IPS DF 6.9 (cell line): ENCODE measurements around the gene GVQW3.

Experiments used
- DNase-seq: peaks from one replicate; pipeline ENCODE4 v3.0.0-alpha.2; 2013; ENCODE audit warnings: low read depth, low spot score
- H3K27ac ChIP-seq: one replicate; pipeline ENCODE4 v1.5.1; 2013; ENCODE audit warnings: low read length, control low read depth
- H3K27me3 ChIP-seq: 2 replicates; pipeline ENCODE4 v1.6.1; 2013; ENCODE audit warnings: mild to moderate bottlenecking, low read length; ENCODE audit not compliant: control insufficient read depth, insufficient read depth
- H3K36me3 ChIP-seq: 2 replicates; pipeline ENCODE4 v1.6.1; 2013; ENCODE audit warnings: low read length; ENCODE audit not compliant: control insufficient read depth, insufficient read depth
- H3K4me1 ChIP-seq: 2 replicates; pipeline ENCODE4 v1.6.1; 2013; ENCODE audit warnings: low read length; ENCODE audit not compliant: control insufficient read depth, insufficient read depth
- H3K4me3 ChIP-seq: 2 replicates; pipeline ENCODE4 v1.5.1; 2013; ENCODE audit warnings: mild to moderate bottlenecking, low read length
- H3K9me3 ChIP-seq: 2 replicates; pipeline ENCODE4 v1.6.1; 2013; ENCODE audit warnings: low read length, inconsistent platforms; ENCODE audit not compliant: control insufficient read depth, insufficient read depth
- WGBS: extraction: QIAGEN DNeasy Blood & Tissue Kit; methylation state at CpG from one replicate; pipeline ENCODE4 v1.1.7; 2013; ENCODE audit warnings: mixed read lengths, missing lambda C conversion rate; ENCODE audit not compliant: insufficient read length, insufficient coverage; 5-methylcytosine and 5-hydroxymethylcytosine counted together

GVQW3 gene

GRCh38 chr11:76406359-76406758 lies 25.2 kb downstream of the GVQW3 start:
- WGBS: no CpG with 5 or more reads among the region's 4 CpGs
- H3K36me3 ChIP-seq: no peaks in the 10 kb centered on the region

GRCh38 chr11:76408171-76408965 lies 27.2 kb downstream of the GVQW3 start:
- H3K27me3 ChIP-seq: no peaks in the 10 kb centered on the region; the same call in 1 of the 2 replicates
- H3K36me3 ChIP-seq: no peaks in the 10 kb centered on the region
- no peak for DNase-seq
- H3K4me1 ChIP-seq: no peaks in the 10 kb centered on the region
- WGBS: no CpG with 5 or more reads among the region's 7 CpGs
- H3K27ac ChIP-seq: no peak overlapping the region
- H3K9me3 ChIP-seq: no peaks in the 10 kb centered on the region
- H3K4me3 ChIP-seq: no peak overlapping the region

More at GRCh38 chr11:76406359-76406758, 25.2 kb downstream of the GVQW3 start:
- Histone ChIP-seq H3K4me3 (no peak overlapping the region), H3K27me3 (no peaks in the 10 kb centered on the region), H3K4me1 (no peaks in the 10 kb centered on the region), H3K27ac (no peak overlapping the region), H3K9me3 (no peaks in the 10 kb centered on the region)
- DNase-seq: no peak

GRCh38 chr11:76410851-76411357 lies 29.8 kb downstream of the GVQW3 start:
- Histone ChIP-seq H3K27ac (no peak overlapping the region), H3K36me3 (no peaks in the 10 kb centered on the region), H3K9me3 (no peaks in the 10 kb centered on the region), H3K4me1 (no peaks in the 10 kb centered on the region), H3K4me3 (no peak overlapping the region), H3K27me3 (no peaks in the 10 kb centered on the region; the same call in 1 of the 2 replicates)
- WGBS: no CpG with 5 or more reads among the region's 10 CpGs
- no peak for DNase-seq

- no peaks in the 10 kb centered on the region; the same call in 1 of the 2 replicates for H3K27me3 ChIP-seq
- DNase-seq: no peak
- no peak overlapping the region for H3K27ac ChIP-seq
- H3K4me3 ChIP-seq: no peak overlapping the region
- H3K4me1 ChIP-seq: no peaks in the 10 kb centered on the region
- H3K36me3 ChIP-seq: no peaks in the 10 kb centered on the region
- no peaks in the 10 kb centered on the region for H3K9me3 ChIP-seq
These were observed 34.0 kb downstream of the GVQW3 start for GRCh38 chr11:76415073-76415472.

- Histone ChIP-seq H3K27me3 (no peaks in the 10 kb centered on the region), H3K4me1 (0 out of 2 replicates have a peak, but pooled peaks cover 1% of the 10 kb centered on the region), H3K4me3 (no peak overlapping the region), H3K36me3 (no peaks in the 10 kb centered on the region), H3K27ac (no peak overlapping the region), H3K9me3 (no peaks in the 10 kb centered on the region)
- no CpG with 5 or more reads among the region's 3 CpGs for WGBS
- no peak for DNase-seq
These were observed 38.8 kb downstream of the GVQW3 start for GRCh38 chr11:76419896-76420295.

- Histone ChIP-seq H3K9me3 (no peaks in the 10 kb centered on the region), H3K27me3 (no peaks in the 10 kb centered on the region), H3K27ac (no peak overlapping the region), H3K4me3 (no peak overlapping the region), H3K4me1 (0 out of 2 replicates have a peak, but pooled peaks cover 1% of the 10 kb centered on the region), H3K36me3 (no peaks in the 10 kb centered on the region)
- DNase-seq: no peak
- WGBS: 100% methylated on average over 2 of the region's 3 CpGs
These were observed 43.3 kb downstream of the GVQW3 start for GRCh38 chr11:76424379-76424778.

- H3K4me1 ChIP-seq: 0 out of 2 replicates have a peak, but pooled peaks cover 1% of the 10 kb centered on the region
- no peaks in the 10 kb centered on the region for H3K9me3 ChIP-seq
- DNase-seq: no peak
- no peak overlapping the region for H3K27ac ChIP-seq
- no peaks in the 10 kb centered on the region for H3K27me3 ChIP-seq
- H3K4me3 ChIP-seq: no peak overlapping the region
- H3K36me3 ChIP-seq: no peaks in the 10 kb centered on the region
- 100% methylated on average over 1 of the region's 2 CpGs for WGBS
These were observed 43.8 kb downstream of the GVQW3 start for GRCh38 chr11:76424891-76425290.

GRCh38 chr11:76426660-76427059 lies 45.5 kb downstream of the GVQW3 start:
- no peaks in the 10 kb centered on the region for H3K9me3 ChIP-seq
- H3K4me3 ChIP-seq: no peak overlapping the region
- no peak overlapping the region for H3K27ac ChIP-seq
- H3K27me3 ChIP-seq: no peaks in the 10 kb centered on the region
- H3K4me1 ChIP-seq: 0 out of 2 replicates have a peak, but pooled peaks cover 1% of the 10 kb centered on the region
- H3K36me3 ChIP-seq: no peaks in the 10 kb centered on the region
- DNase-seq: no peak

- no peaks in the 10 kb centered on the region for H3K9me3 ChIP-seq
- no peaks in the 10 kb centered on the region for H3K27me3 ChIP-seq
- no peak overlapping the region for H3K4me3 ChIP-seq
- H3K36me3 ChIP-seq: no peaks in the 10 kb centered on the region
- no peaks in the 10 kb centered on the region for H3K4me1 ChIP-seq
- whole genome bisulfite sequencing: no CpG with 5 or more reads among the region's 1 CpG
- no peak overlapping the region for H3K27ac ChIP-seq
- DNase-seq: no peak
These were observed 54.9 kb downstream of the GVQW3 start for GRCh38 chr11:76436020-76436419.

GRCh38 chr11:76443268-76443980 lies 62.3 kb downstream of the GVQW3 start:
- H3K36me3 ChIP-seq: no peaks in the 10 kb centered on the region
- no peak overlapping the region for H3K27ac ChIP-seq
- WGBS: no CpG with 5 or more reads among the region's 10 CpGs
- no peaks in the 10 kb centered on the region for H3K27me3 ChIP-seq
- no peaks in the 10 kb centered on the region for H3K4me1 ChIP-seq
- no peaks in the 10 kb centered on the region for H3K9me3 ChIP-seq
- H3K4me3 ChIP-seq: peak overlapping the region; percentile 90; the same call in 1 of the 2 replicates
- no peak for DNase-seq
